H9 (cell line): ENCODE results near the gene SLC12A4. TPM values are rescaled to one million over a fixed set of nuclear protein-coding genes. Genes with fewer than 3 reads are reported as not detected.

Experiments
- DNase-seq: peaks from one replicate; pipeline ENCODE4 v3.0.0-alpha.2; 2017
- H2AFZ ChIP-seq: one replicate; pipeline ENCODE4 v1.6.1; 2013; ENCODE audit warnings: mild to moderate bottlenecking, low read length, control low read depth, moderate library complexity
- H2AK5ac ChIP-seq: 2 replicates; pipeline ENCODE4 v1.6.1; 2013; ENCODE audit warnings: low read length, control low read depth, mixed read lengths; ENCODE audit not compliant: insufficient read length
- H2BK120ac ChIP-seq: one replicate; pipeline ENCODE4 v1.6.1; 2013; ENCODE audit warnings: low read depth, mild to moderate bottlenecking, low read length, control low read depth, inconsistent platforms; ENCODE audit not compliant: poor library complexity, severe bottlenecking
- H2BK12ac ChIP-seq: 2 replicates; pipeline ENCODE4 v1.6.1; 2013; ENCODE audit warnings: low read length, control low read depth, mixed read lengths, low read depth; ENCODE audit not compliant: insufficient read length
- H2BK15ac ChIP-seq: 2 replicates; pipeline ENCODE4 v1.6.1; 2013; ENCODE audit warnings: low read depth, low read length, control low read depth
- H2BK20ac ChIP-seq: one replicate; pipeline ENCODE4 v1.6.1; 2013; ENCODE audit warnings: low read depth, mild to moderate bottlenecking, low read length, control low read depth, inconsistent platforms; ENCODE audit not compliant: poor library complexity, severe bottlenecking
- H2BK5ac ChIP-seq: 2 replicates; pipeline ENCODE4 v1.6.1; 2013; ENCODE audit warnings: low read length, control low read depth, mixed read lengths; ENCODE audit not compliant: insufficient read length
- H3K14ac ChIP-seq: 2 replicates; pipeline ENCODE4 v1.6.1; 2013; ENCODE audit warnings: low read length, control low read depth; ENCODE audit not compliant: insufficient read depth
- H3K18ac ChIP-seq: 2 replicates; pipeline ENCODE4 v1.6.1; 2013; ENCODE audit warnings: low read depth, mild to moderate bottlenecking, mixed read lengths, low read length, control low read depth; ENCODE audit not compliant: insufficient read length
- H3K23ac ChIP-seq: 2 replicates; pipeline ENCODE4 v1.6.1; 2013; ENCODE audit warnings: low read length, control low read depth, mixed read lengths, low read depth; ENCODE audit not compliant: insufficient read length
- H3K23me2 ChIP-seq: 2 replicates; pipeline ENCODE4 v1.6.1; 2013; ENCODE audit warnings: low read depth, mild to moderate bottlenecking, mixed read lengths, low read length, control low read depth; ENCODE audit not compliant: insufficient read length, poor library complexity, severe bottlenecking
- H3K27ac ChIP-seq: 2 replicates; pipeline ENCODE4 v1.5.1; 2013; ENCODE audit warnings: low read length, control low read depth, mixed read lengths, low read depth; ENCODE audit not compliant: insufficient read length
- H3K27me3 ChIP-seq: 2 replicates; pipeline ENCODE4 v1.6.1; 2013; ENCODE audit warnings: low read length, control low read depth, inconsistent platforms; ENCODE audit not compliant: insufficient read depth
- H3K4ac ChIP-seq: 2 replicates; pipeline ENCODE4 v1.6.1; 2013; ENCODE audit warnings: low read depth, mild to moderate bottlenecking, control low read depth, inconsistent platforms, low read length, moderate library complexity
- H3K4me1 ChIP-seq: 2 replicates; pipeline ENCODE4 v1.6.1; 2013; ENCODE audit warnings: low read length, control low read depth, inconsistent platforms; ENCODE audit not compliant: insufficient read depth
- H3K4me2 ChIP-seq: 2 replicates; pipeline ENCODE4 v1.6.1; 2013; ENCODE audit warnings: low read length, control low read depth, mixed read lengths; ENCODE audit not compliant: insufficient read length, insufficient read depth
- H3K56ac ChIP-seq: 2 replicates; pipeline ENCODE4 v1.6.1; 2013; ENCODE audit warnings: low read depth, mild to moderate bottlenecking, mixed read lengths, low read length, control low read depth; ENCODE audit not compliant: insufficient read length
- H3K79me1 ChIP-seq: 2 replicates; pipeline ENCODE4 v1.6.1; 2013; ENCODE audit warnings: low read depth, mild to moderate bottlenecking, moderate library complexity, low read length, control low read depth, inconsistent platforms; ENCODE audit not compliant: insufficient read depth, poor library complexity, severe bottlenecking
- H3K79me2 ChIP-seq: 2 replicates; pipeline ENCODE4 v1.6.1; 2013; ENCODE audit warnings: low read length, control low read depth, inconsistent platforms; ENCODE audit not compliant: insufficient read depth
- H3K9ac ChIP-seq: 2 replicates; pipeline ENCODE4 v1.6.1; 2013; ENCODE audit warnings: low read length, control low read depth, mixed read lengths; ENCODE audit not compliant: insufficient read length; ENCODE audit errors: extremely low read depth
- H3K9me3 ChIP-seq: one replicate; pipeline ENCODE4 v1.6.1; 2013; ENCODE audit warnings: low read depth, low read length, inconsistent platforms; ENCODE audit not compliant: control insufficient read depth
- H3T11ph ChIP-seq: one replicate; pipeline ENCODE4 v1.6.1; 2013; ENCODE audit warnings: mild to moderate bottlenecking, low read length, control low read depth, inconsistent platforms
- H4K20me1 ChIP-seq: one replicate; pipeline ENCODE4 v1.6.1; 2013; ENCODE audit not compliant: control insufficient read depth, insufficient read length, insufficient read depth
- H4K5ac ChIP-seq: 2 replicates; pipeline ENCODE4 v1.6.1; 2013; ENCODE audit warnings: low read depth, mild to moderate bottlenecking, mixed read lengths, low read length, control low read depth; ENCODE audit not compliant: insufficient read length
- H4K8ac ChIP-seq: replicated peaks from 2 replicates; pipeline ENCODE4 v1.6.1; 2013; ENCODE audit warnings: low read length, control low read depth, mixed read lengths, low read depth; ENCODE audit not compliant: insufficient read length
- H4K91ac ChIP-seq: 2 replicates; pipeline ENCODE4 v1.6.1; 2013; ENCODE audit warnings: low read depth, mild to moderate bottlenecking, moderate library complexity, mixed read lengths, low read length, control low read depth; ENCODE audit not compliant: insufficient read length
- H3K27ac Mint-ChIP-seq, 3 experiments: 2 replicates in 2 of 3; 3 replicates in 1 of 3; pipeline ENCODE4 v1.8.0; 2020 to 2021; ENCODE audit warnings: mixed read lengths in 3 of 3, mild to moderate bottlenecking in 1 of 3, moderate library complexity in 1 of 3
- H3K27me3 Mint-ChIP-seq: 2 replicates; pipeline ENCODE4 v1.8.0; 2021; ENCODE audit warnings: low read depth, mild to moderate bottlenecking, moderate library complexity, mixed read lengths
- H3K36me3 Mint-ChIP-seq, 3 experiments: 2 replicates in 2 of 3; 3 replicates in 1 of 3; pipeline ENCODE4 v1.8.0; 2020 to 2021; ENCODE audit warnings: low read depth in 3 of 3, mixed read lengths in 3 of 3; ENCODE audit not compliant: insufficient read depth in 1 of 3
- H3K4me1 Mint-ChIP-seq, 2 experiments: 2 replicates each; pipeline ENCODE4 v1.8.0; 2020; ENCODE audit warnings: mixed read lengths in 2 of 2
- H3K4me3 Mint-ChIP-seq, 2 experiments: 2 replicates in 1 of 2; 3 replicates in 1 of 2; pipeline ENCODE4 v1.8.0; 2020 to 2021; ENCODE audit warnings: mild to moderate bottlenecking in 2 of 2, mixed read lengths in 2 of 2, moderate library complexity in 1 of 2
- H3K9me3 Mint-ChIP-seq, 2 experiments: 2 replicates in 1 of 2; 3 replicates in 1 of 2; pipeline ENCODE4 v1.8.0; 2020; ENCODE audit warnings: mild to moderate bottlenecking in 2 of 2, mixed read lengths in 2 of 2, moderate library complexity in 1 of 2
- WGBS: extraction: QIAGEN DNeasy Blood & Tissue Kit; methylation state at CpG from one replicate; pipeline ENCODE4 v1.1.7; 2013; ENCODE audit warnings: missing lambda C conversion rate, low lambda C conversion rate, mixed read lengths; ENCODE audit not compliant: insufficient read length; ENCODE audit errors: extremely low coverage; 5-methylcytosine and 5-hydroxymethylcytosine counted together
- total RNA-seq: library from RNA; stranded (reverse); gene quantifications from 2 replicates; pipeline ENCODE4 v1.2.1, GENCODE V29; 2021
- TF ChIP-seq, protein P1 (sequence below): fragments of 200-600 bp; sonication (generic); conservative IDR thresholded peaks from 3 replicates; pipeline ENCODE4 v1.8.0; 2021; ENCODE audit warnings: antibody characterized with exemption, mild to moderate bottlenecking

The SLC12A4 gene
- total RNA-seq, 1 experiment from 2014 or later: 46.7 TPM

GRCh38 chr16:67936124-67936879 lies 32.1 kb downstream of the SLC12A4 start, which contains the start of gene PSMB10:
TSS of gene PSMB10 (minus strand) at chr16:67936850. CDS start at chr16:67936749, 101 bp downstream.
- Mint-ChIP-seq H3K27ac (peak within 1 kb of the TSS; percentile 96 to 99 (median 99)), H3K4me3 (peak within 1 kb of the TSS; percentile 98 to 100), H3K9me3 (peaks cover 0 to 2% of the 10 kb centered on the region in 2 experiments; a peak in 2 of 5 replicates), H3K36me3 (peaks cover 0 to 35% (median 9%) of the 10 kb centered on the region in 3 experiments; a peak in 4 of 7 replicates), H3K4me1 (peaks cover 20 to 23% of the 10 kb centered on the region in 2 experiments), H3K27me3 (peaks cover 10% of the 10 kb centered on the region)
- H2BK15ac ChIP-seq: no peak within 1 kb of the TSS
- H3K27me3 ChIP-seq: no peaks in the 10 kb centered on the region
- H4K5ac ChIP-seq: no peak within 1 kb of the TSS
- no peak within 1 kb of the TSS for H3K56ac ChIP-seq
- DNase-seq: no peak
- no peak within 1 kb of the TSS for H2BK5ac ChIP-seq
- no peak within 1 kb of the TSS for H2BK120ac ChIP-seq
- no peaks in the 10 kb centered on the region for H3K79me1 ChIP-seq
- H3K23me2 ChIP-seq: peaks cover 18% of the 10 kb centered on the region
- peak within 1 kb of the TSS; percentile 18 for H3K18ac ChIP-seq
- no peak within 1 kb of the TSS for H3K23ac ChIP-seq
- H2AFZ ChIP-seq: no peak within 1 kb of the TSS
- H4K20me1 ChIP-seq: no peaks in the 10 kb centered on the region
- no peak within 1 kb of the TSS for H3T11ph ChIP-seq
- H3K27ac ChIP-seq: no peak within 1 kb of the TSS
- H3K79me2 ChIP-seq: no peaks in the 10 kb centered on the region
- H4K8ac ChIP-seq: no peak within 1 kb of the TSS
- H2BK20ac ChIP-seq: no peak within 1 kb of the TSS
- no peak within 1 kb of the TSS for H2BK12ac ChIP-seq
- no peak within 1 kb of the TSS for H2AK5ac ChIP-seq
- WGBS: no CpG with 5 or more reads among the region's 54 CpGs
- H3K9ac ChIP-seq: peak within 1 kb of the TSS; percentile 62
- H3K4me2 ChIP-seq: peak within 1 kb of the TSS; percentile 79
- peaks cover 3% of the 10 kb centered on the region; the same call in 1 of the 2 replicates for H3K4me1 ChIP-seq
- H3K14ac ChIP-seq: peak within 1 kb of the TSS; percentile 64
- H4K91ac ChIP-seq: no peak within 1 kb of the TSS
- H3K9me3 ChIP-seq: no peaks in the 10 kb centered on the region
- no peak within 1 kb of the TSS for H3K4ac ChIP-seq
- TF ChIP-seq, protein P1, sequence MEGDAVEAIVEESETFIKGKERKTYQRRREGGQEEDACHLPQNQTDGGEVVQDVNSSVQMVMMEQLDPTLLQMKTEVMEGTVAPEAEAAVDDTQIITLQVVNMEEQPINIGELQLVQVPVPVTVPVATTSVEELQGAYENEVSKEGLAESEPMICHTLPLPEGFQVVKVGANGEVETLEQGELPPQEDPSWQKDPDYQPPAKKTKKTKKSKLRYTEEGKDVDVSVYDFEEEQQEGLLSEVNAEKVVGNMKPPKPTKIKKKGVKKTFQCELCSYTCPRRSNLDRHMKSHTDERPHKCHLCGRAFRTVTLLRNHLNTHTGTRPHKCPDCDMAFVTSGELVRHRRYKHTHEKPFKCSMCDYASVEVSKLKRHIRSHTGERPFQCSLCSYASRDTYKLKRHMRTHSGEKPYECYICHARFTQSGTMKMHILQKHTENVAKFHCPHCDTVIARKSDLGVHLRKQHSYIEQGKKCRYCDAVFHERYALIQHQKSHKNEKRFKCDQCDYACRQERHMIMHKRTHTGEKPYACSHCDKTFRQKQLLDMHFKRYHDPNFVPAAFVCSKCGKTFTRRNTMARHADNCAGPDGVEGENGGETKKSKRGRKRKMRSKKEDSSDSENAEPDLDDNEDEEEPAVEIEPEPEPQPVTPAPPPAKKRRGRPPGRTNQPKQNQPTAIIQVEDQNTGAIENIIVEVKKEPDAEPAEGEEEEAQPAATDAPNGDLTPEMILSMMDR: no peak
